DMS 273 (cell line): ENCODE results near the gene RNPC3.
"Not testable (repeated sequence)": the region's sequence is repeated elsewhere in the genome, so short reads cannot be mapped to it uniquely, and the experiment has no call there.

Experiments
- DNase-seq: peaks from one replicate; lab custom pipeline; 2025; ENCODE audit not compliant: unreplicated experiment; lab: John Stamatoyannopoulos, UW

Gene RNPC3

DNA sequence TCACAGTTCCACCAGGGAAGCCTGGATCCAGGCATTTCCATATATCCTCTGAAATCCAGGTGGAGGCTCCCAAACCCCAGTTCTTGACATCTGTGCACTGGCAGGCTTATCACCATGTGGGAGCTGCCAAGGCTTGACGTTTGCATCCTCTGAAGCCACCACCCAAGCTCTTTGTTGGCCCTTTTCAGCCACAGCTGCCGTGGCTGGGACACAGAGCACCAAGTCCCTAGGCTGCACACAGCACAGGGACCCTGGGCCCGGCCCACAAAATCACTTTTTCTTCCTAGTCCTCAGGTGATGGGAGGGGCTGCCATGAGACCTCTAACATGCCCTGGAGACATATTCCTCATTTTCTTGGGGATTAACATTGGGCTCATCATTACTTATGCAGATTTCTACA, 22.3 kb downstream of the RNPC3 start:
- DNase-seq = no peak

GRCh38 chr1:103560427-103560826, 34.9 kb downstream of the RNPC3 start:
- no peak for DNase-seq

- not testable (repeated sequence) for DNase-seq
Measured at GRCh38 chr1:103561124-103561523, 35.6 kb downstream of the RNPC3 start.

GRCh38 chr1:103561643-103562395, 36.3 kb downstream of the RNPC3 start:
- no peak for DNase-seq

GRCh38 chr1:103563056-103563455, 37.6 kb downstream of the RNPC3 start:
- no peak for DNase-seq

- no peak for DNase-seq
Measured at GRCh38 chr1:103569493-103569892, 44.0 kb downstream of the RNPC3 start.

DNA sequence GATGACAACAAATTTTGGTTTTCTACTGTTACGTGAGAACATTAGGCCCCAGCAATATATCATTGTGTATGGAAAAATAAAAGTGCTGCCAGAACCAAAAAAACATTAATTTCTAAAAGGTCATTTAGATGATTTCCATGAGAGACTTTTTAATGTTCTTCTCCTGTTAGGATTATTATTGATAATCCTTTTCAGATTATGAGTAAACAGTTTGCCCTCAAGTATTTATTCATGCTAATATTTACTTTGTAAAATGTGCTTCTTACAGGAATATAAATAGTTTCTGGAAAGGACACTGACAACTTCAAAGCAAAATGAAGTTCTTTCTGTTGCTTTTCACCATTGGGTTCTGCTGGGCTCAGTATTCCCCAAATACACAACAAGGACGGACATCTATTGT, 45.8 kb downstream of the RNPC3 start, which contains the start of gene AMY2B:
Gene AMY2B (plus strand): TSS at position 301 of the 400 bp plus-strand sequence. CDS start 14 bp downstream, at position 315.
- not testable (repeated sequence) for DNase-seq

- no peak for DNase-seq
Measured at GRCh38 chr1:103576065-103576464, 50.6 kb downstream of the RNPC3 start.

DNA sequence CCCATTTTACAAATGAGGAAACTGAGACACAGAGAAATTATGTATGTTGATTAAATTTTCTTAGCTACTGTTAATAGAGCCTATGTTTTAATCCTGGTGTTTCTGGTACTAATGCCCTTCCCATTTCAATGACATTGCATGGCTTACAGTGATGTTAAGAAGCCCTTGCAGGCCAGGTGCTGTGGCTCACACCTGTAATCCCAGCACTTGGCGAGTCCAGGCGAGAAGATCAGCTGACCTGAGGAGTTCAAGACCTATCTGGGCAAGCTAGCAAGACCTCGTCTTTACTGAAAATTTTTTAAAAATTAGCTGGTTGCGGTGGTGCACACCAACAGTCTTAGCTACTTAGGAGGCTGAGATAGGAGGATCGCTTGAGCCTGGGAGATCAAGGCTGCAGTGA, 51.3 kb downstream of the RNPC3 start:
- not testable (repeated sequence) for DNase-seq

DNA sequence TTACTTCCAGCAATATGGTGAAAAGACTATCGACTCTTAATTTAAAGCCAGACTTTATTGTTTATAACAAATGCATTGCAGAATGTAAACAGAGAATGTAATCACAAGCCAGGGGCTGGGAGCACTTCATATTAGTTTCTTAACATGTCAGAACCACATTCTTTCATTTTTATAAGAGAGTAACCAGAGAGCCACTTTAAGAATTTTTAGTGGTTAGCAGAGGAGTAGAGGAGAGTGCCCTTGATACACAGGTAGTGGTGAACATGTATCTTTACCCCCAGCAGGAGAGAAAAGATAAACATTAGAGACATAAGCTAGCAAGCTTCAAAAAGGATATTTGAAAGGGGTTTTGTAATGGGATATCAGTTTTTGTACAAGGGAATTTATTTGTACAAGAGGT, 57.0 kb downstream of the RNPC3 start:
- DNase-seq = no peak

DNA sequence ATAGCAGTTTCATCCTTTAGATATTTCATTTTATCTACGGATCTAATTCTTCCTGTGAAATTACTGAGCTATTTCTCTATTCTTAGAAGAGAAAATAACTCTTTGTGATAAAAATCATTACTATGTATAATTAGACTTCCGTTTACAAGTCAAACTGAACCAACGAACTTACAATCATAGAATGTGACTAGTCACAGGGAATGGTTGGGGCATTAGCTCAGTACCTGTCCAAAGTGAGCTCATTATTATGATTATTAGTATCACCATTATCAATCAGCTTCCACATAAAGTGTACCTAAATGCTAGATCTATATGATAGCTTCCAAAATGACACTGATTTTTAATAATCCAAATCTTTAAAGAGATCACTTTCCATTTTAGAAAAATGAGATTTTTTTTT, 58.4 kb downstream of the RNPC3 start:
- no peak for DNase-seq

GRCh38 chr1:103584537-103584936, 59.0 kb downstream of the RNPC3 start:
- no peak for DNase-seq

DNA sequence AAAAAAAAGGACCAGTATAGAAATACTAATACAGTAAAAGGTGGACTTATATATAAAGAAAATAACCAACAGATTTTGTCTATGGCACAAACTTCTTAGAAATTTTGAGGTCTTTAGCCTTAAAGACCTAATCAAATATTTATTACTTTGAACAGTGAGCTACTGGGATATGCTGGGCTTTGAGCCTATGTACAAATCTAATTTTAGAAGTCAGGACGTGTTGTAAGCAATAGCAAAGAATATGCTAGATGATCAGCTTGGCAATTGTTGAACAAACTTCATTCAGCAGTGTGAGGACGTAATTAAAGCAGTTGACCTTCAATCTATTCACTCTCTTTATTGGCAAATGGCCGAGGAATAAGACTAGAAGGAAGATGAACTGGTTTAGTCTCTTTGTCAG, 77.2 kb downstream of the RNPC3 start:
- DNase-seq = not testable (repeated sequence)
